Esophagus muscularis mucosa (tissue), 3 donors: ENCODE data around the gene PTPRN2.

ENCODE experiments used
- CTCF ChIP-seq, 3 experiments: fragments of 200-600 bp in 2 of 3; fragments of 450-650 bp in 1 of 3; sonication (generic) in 2 of 3; IDR thresholded peaks; one replicate each; pipeline ENCODE4 v1.5.1; 2017 to 2019; ENCODE audit warnings: antibody characterized with exemption in 3 of 3, mild to moderate bottlenecking in 2 of 3, moderate library complexity in 1 of 3
- POLR2A ChIP-seq: fragments of 450-650 bp; IDR thresholded peaks from one replicate; pipeline ENCODE4 v1.6.1; 2017; ENCODE audit warnings: antibody characterized with exemption, moderate library complexity, mild to moderate bottlenecking, low read depth
- POLR2AphosphoS5 ChIP-seq, 2 donors: sonication (generic); formaldehyde crosslinking; IDR thresholded peaks; one replicate each; pipeline ENCODE4 v1.6.1; 2017; ENCODE audit warnings: antibody characterized with exemption in 2 of 2

- TF ChIP-seq CTCF (IDR thresholded peaks at IDR 0.05) (no peak), POLR2A (no peak), POLR2AphosphoS5 (IDR thresholded peaks at IDR 0.05) (no peak)
Observed at GRCh38 chr7:158558816-158559215, 28.8 kb downstream of the PTPRN2 start.
